PC-9 (cell line): Measurements from ENCODE around the gene NADK2. TPM values are rescaled to one million over a fixed set of nuclear protein-coding genes. Genes with fewer than 3 reads are reported as not detected.

Source experiments
- BruUV-seq: library from RNA; stranded (reverse); fragments of 400-500 nt; replicated peaks from 2 replicates; lab custom pipeline; 2021; lab: Mats Ljungman, UMichigan
- CTCF ChIA-PET: fragments of 300-600 bp; sonication (Branson Sonifier 250); formaldehyde crosslinking; loops from one replicate; lab custom pipeline; 2022; ENCODE audit warnings: antibody characterized with exemption; lab: Charles Lee
- POLR2A ChIA-PET: fragments of 300-600 bp; sonication (Branson Sonifier 250); formaldehyde crosslinking; loops from one replicate; lab custom pipeline; 2022; ENCODE audit warnings: antibody characterized with exemption; ENCODE audit not compliant: unreplicated experiment; lab: Charles Lee
- DNase-seq, 2 experiments: peaks; one replicate each; pipeline versions ENCODE4 v3.0.0 to v3.0.0-alpha.2; 2015 to 2022; ENCODE audit warnings: mixed read lengths in 1 of 2
- H2AFZ ChIP-seq: fragments of 200-600 bp; sonication (generic); 2 replicates; pipeline ENCODE4 v1.8.1; 2017; ENCODE audit warnings: antibody characterized with exemption
- H3F3A ChIP-seq: fragments of 200-600 bp; sonication (generic); 2 replicates; pipeline ENCODE4 v1.8.1; 2017; ENCODE audit warnings: antibody characterized with exemption, mild to moderate bottlenecking, low read depth; ENCODE audit not compliant: insufficient read depth
- H3K27ac ChIP-seq: fragments of 200-600 bp; sonication (generic); 2 replicates; pipeline ENCODE4 v1.6.1; 2016; ENCODE audit warnings: mixed run types
- H3K27me3 ChIP-seq: fragments of 200-600 bp; sonication (generic); 2 replicates; pipeline ENCODE4 v1.6.1; 2016; ENCODE audit warnings: low read depth, mixed run types; ENCODE audit not compliant: insufficient read depth
- H3K36me3 ChIP-seq: fragments of 200-600 bp; sonication (generic); 2 replicates; pipeline ENCODE4 v1.6.1; 2016; ENCODE audit warnings: low read depth, mixed run types
- H3K4me1 ChIP-seq: fragments of 200-600 bp; sonication (generic); replicated peaks from 2 replicates; pipeline ENCODE4 v1.6.1; 2016; ENCODE audit warnings: mixed run types; ENCODE audit not compliant: insufficient read depth
- H3K4me2 ChIP-seq: fragments of 200-600 bp; sonication (generic); 2 replicates; pipeline ENCODE4 v1.6.1; 2017; ENCODE audit warnings: mixed run types
- H3K4me3 ChIP-seq: fragments of 200-600 bp; sonication (generic); 2 replicates; pipeline ENCODE4 v1.6.1; 2016; ENCODE audit warnings: mixed run types
- H3K79me2 ChIP-seq: fragments of 200-600 bp; sonication (generic); 2 replicates; pipeline ENCODE4 v1.6.1; 2017; ENCODE audit warnings: low read depth, mixed run types
- H3K9me2 ChIP-seq: fragments of 200-600 bp; sonication (generic); 2 replicates; pipeline ENCODE4 v1.8.1; 2017; ENCODE audit warnings: mild to moderate bottlenecking; ENCODE audit not compliant: insufficient read depth
- H3K9me3 ChIP-seq: fragments of 200-600 bp; sonication (generic); 2 replicates; pipeline ENCODE4 v1.8.1; 2016; ENCODE audit warnings: low read depth; ENCODE audit not compliant: insufficient read depth
- H4K20me1 ChIP-seq: fragments of 200-600 bp; sonication (generic); 2 replicates; pipeline ENCODE4 v1.8.1; 2017; ENCODE audit not compliant: insufficient read depth
- CTCF ChIP-seq: fragments of 200-600 bp; sonication (generic); conservative IDR thresholded peaks from 2 replicates; pipeline ENCODE4 v1.6.1; 2017; ENCODE audit warnings: mixed run types, antibody characterized with exemption, mild to moderate bottlenecking, moderate library complexity
- EZH2 ChIP-seq: fragments of 200-600 bp; sonication (generic); IDR thresholded peaks from 2 replicates; pipeline ENCODE4 v1.8.0; 2017; ENCODE audit warnings: antibody characterized with exemption, low read depth
- intact Hi-C: fragments of 100-400 bp; cut with micrococcal nuclease; formaldehyde crosslinking; loops from one replicate; pipeline ENCODE4 v1.10.0; 2022; ENCODE audit not compliant: unreplicated experiment
- total RNA-seq: library from RNA; stranded (reverse); gene quantifications from 2 replicates; pipeline ENCODE4 v1.2.3, GENCODE V29; 2021

Gene NADK2
- total RNA-seq, 1 experiment from 2014 or later: 43.7 TPM

- peaks cover 5% of the 10 kb centered on the region; the same call in 1 of the 2 replicates for H3K36me3 ChIP-seq
- POLR2A ChIA-PET: no interaction called here
These were observed 24.2 kb downstream of the NADK2 start for GRCh38 chr5:36217567-36217966.

GRCh38 chr5:36215910-36216309 lies 25.8 kb downstream of the NADK2 start:
- no peak overlapping the region for H2AFZ ChIP-seq
- no TSS peak for BruUV-seq
- no peaks in the 10 kb centered on the region for H3K79me2 ChIP-seq
- no peak overlapping the region for H3K4me2 ChIP-seq
- no peaks in the 10 kb centered on the region for H3K9me3 ChIP-seq
- DNase-seq: no peak
- no peaks in the 10 kb centered on the region for H3F3A ChIP-seq
- H3K9me2 ChIP-seq: no peaks in the 10 kb centered on the region
- ChIA-PET CTCF (no interaction called here), POLR2A (interaction anchor here (0.9 kb wide), 1 partner anchor 1287 kb away, joined by 4 read pairs; no protein-coding TSS in a partner anchor)
- no peak overlapping the region for H3K27ac ChIP-seq
- H4K20me1 ChIP-seq: no peaks in the 10 kb centered on the region; the same call in 1 of the 2 replicates
- no peaks in the 10 kb centered on the region for H3K27me3 ChIP-seq
- TF ChIP-seq CTCF (no peak), EZH2 (no peak)
- no peaks in the 10 kb centered on the region for H3K4me1 ChIP-seq
- intact Hi-C loops: no loop called here
- H3K4me3 ChIP-seq: no peak overlapping the region
- peaks cover 3% of the 10 kb centered on the region; the same call in 1 of the 2 replicates for H3K36me3 ChIP-seq

More at GRCh38 chr5:36217567-36217966, 24.2 kb downstream of the NADK2 start:
- CTCF ChIA-PET: interaction anchor here (0.9 kb wide), 1 partner anchor 83 kb away, joined by 5 read pairs; no protein-coding TSS in a partner anchor
- H2AFZ ChIP-seq: no peak overlapping the region
- no peak overlapping the region for H3K27ac ChIP-seq
- H3K4me3 ChIP-seq: no peak overlapping the region
- H3K9me3 ChIP-seq: no peaks in the 10 kb centered on the region
- intact Hi-C loops: no loop called here
- no peaks in the 10 kb centered on the region; the same call in 1 of the 2 replicates for H4K20me1 ChIP-seq
- TF ChIP-seq EZH2: no peak
- TF ChIP-seq CTCF: no peak
- no peaks in the 10 kb centered on the region for H3K9me2 ChIP-seq
- H3K4me1 ChIP-seq: no peaks in the 10 kb centered on the region
- H3K27me3 ChIP-seq: no peaks in the 10 kb centered on the region
- no peaks in the 10 kb centered on the region for H3F3A ChIP-seq
- DNase-seq: no peak
- no TSS peak for BruUV-seq
- no peaks in the 10 kb centered on the region for H3K79me2 ChIP-seq
- H3K4me2 ChIP-seq: no peak overlapping the region

- H3K9me3 ChIP-seq: no peaks in the 10 kb centered on the region
These were observed 27.3 kb downstream of the NADK2 start for GRCh38 chr5:36214436-36214835.

More at GRCh38 chr5:36214436-36214835, 27.3 kb downstream of the NADK2 start:
- Histone ChIP-seq H3K4me1 (0 out of 2 replicates have a peak, but pooled peaks cover 4% of the 10 kb centered on the region), H2AFZ (no peak overlapping the region), H3K27me3 (no peaks in the 10 kb centered on the region), H3K36me3 (0 out of 2 replicates have a peak, but pooled peaks cover 2% of the 10 kb centered on the region), H3F3A (no peaks in the 10 kb centered on the region), H4K20me1 (no peaks in the 10 kb centered on the region; the same call in 1 of the 2 replicates), H3K27ac (no peak overlapping the region), H3K9me2 (no peaks in the 10 kb centered on the region), H3K4me3 (no peak overlapping the region), H3K4me2 (no peak overlapping the region), H3K79me2 (no peaks in the 10 kb centered on the region)
- ChIA-PET POLR2A (no interaction called here), CTCF (no interaction called here)
- no TSS peak for BruUV-seq
- intact Hi-C loops: loop anchor here (1.0 kb wide), 1 partner anchor 293 kb away; no protein-coding TSS in a partner anchor
- 0 out of 2 replicates have a peak, but pooled peaks have one; percentile 30 for TF ChIP-seq CTCF
- TF ChIP-seq EZH2: no peak
- DNase-seq: no peak
